NK-92 (cell line): Measurements from ENCODE around the gene SSB.
"Not testable (repeated sequence)": the region's sequence is repeated elsewhere in the genome, so short reads cannot be mapped to it uniquely, and the experiment has no call there.

Experiments
- DNase-seq: peaks from one replicate; lab custom pipeline; 2025; ENCODE audit not compliant: unreplicated experiment; lab: John Stamatoyannopoulos, UW

SSB gene

GRCh38 chr2:169828141-169828811, 29.6 kb downstream of the SSB start:
- DNase-seq = no peak

- DNase-seq = no peak
These were observed 35.7 kb downstream of the SSB start for GRCh38 chr2:169834401-169834800.

- no peak for DNase-seq
These were observed 40.2 kb downstream of the SSB start for GRCh38 chr2:169838743-169839489.

GRCh38 chr2:169839954-169840746, 41.5 kb downstream of the SSB start:
- DNase-seq = no peak

- DNase-seq = no peak
These were observed 42.1 kb downstream of the SSB start for GRCh38 chr2:169840747-169841142.

GRCh38 chr2:169841625-169842024, 43.0 kb downstream of the SSB start:
- DNase-seq = not testable (repeated sequence)

GRCh38 chr2:169845016-169845415, 46.3 kb downstream of the SSB start:
- no peak for DNase-seq

- not testable (repeated sequence) for DNase-seq
These were observed 50.5 kb downstream of the SSB start for GRCh38 chr2:169848959-169849693.

- no peak for DNase-seq
These were observed 51.0 kb downstream of the SSB start for GRCh38 chr2:169849710-169850109.

GRCh38 chr2:169853041-169853668, 54.5 kb downstream of the SSB start:
- no peak for DNase-seq

- not testable (repeated sequence) for DNase-seq
These were observed 56.9 kb downstream of the SSB start for GRCh38 chr2:169855281-169856258.

GRCh38 chr2:169859423-169859822, 60.8 kb downstream of the SSB start:
- no peak for DNase-seq

- DNase-seq = no peak
These were observed 61.5 kb downstream of the SSB start for GRCh38 chr2:169860149-169860548.
